HepG2 (cell line): Measurements from ENCODE around the gene DHH. TPM values are rescaled to one million over a fixed set of nuclear protein-coding genes. Genes with fewer than 3 reads are reported as not detected.
A peak's percentile ranks its signal among the peaks of the same experiment; 100 is the strongest.

Experiments
- ETS1 ChIP-seq: sonication (generic); formaldehyde crosslinking; IDR thresholded peaks from 2 replicates; pipeline ENCODE4 v1.4.0; 2020; ENCODE audit warnings: missing genetic modification reagents
- HOMEZ ChIP-seq: IDR thresholded peaks from 2 replicates; pipeline ENCODE4 v1.6.1; 2016; ENCODE audit warnings: low read depth
- KDM5A ChIP-seq: fragments of 200-600 bp; sonication (generic); IDR thresholded peaks from 2 replicates; pipeline ENCODE4 v1.7.0; 2018; ENCODE audit warnings: antibody characterized with exemption, mild to moderate bottlenecking, low read length, borderline replicate concordance
- MTF1 ChIP-seq: sonication (generic); formaldehyde crosslinking; IDR thresholded peaks from 2 replicates; pipeline ENCODE4 v1.5.0; 2020; ENCODE audit warnings: missing genetic modification reagents
- MYPOP ChIP-seq: sonication (generic); formaldehyde crosslinking; IDR thresholded peaks from 2 replicates; pipeline ENCODE4 v1.8.1; 2023; ENCODE audit warnings: mild to moderate bottlenecking, moderate library complexity, missing genetic modification reagents
- NFIB ChIP-seq: sonication (generic); formaldehyde crosslinking; IDR thresholded peaks from 2 replicates; pipeline ENCODE4 v1.9.0; 2021; ENCODE audit warnings: missing genetic modification reagents, mild to moderate bottlenecking, borderline replicate concordance
- PRDM10 ChIP-seq: sonication (generic); formaldehyde crosslinking; IDR thresholded peaks from 2 replicates; pipeline ENCODE4 v1.4.0; 2020; ENCODE audit warnings: low read depth, missing genetic modification reagents
- TAF1 ChIP-seq: sonication (generic); formaldehyde crosslinking; IDR thresholded peaks from 2 replicates; pipeline ENCODE4 v1.4.0; 2020; ENCODE audit warnings: missing genetic modification reagents
- TRAFD1 ChIP-seq: sonication (generic); formaldehyde crosslinking; IDR thresholded peaks from 2 replicates; pipeline ENCODE4 v1.5.1; 2020; ENCODE audit warnings: missing genetic modification reagents, mild to moderate bottlenecking, borderline replicate concordance
- ZBTB2 ChIP-seq: sonication (generic); formaldehyde crosslinking; IDR thresholded peaks from 2 replicates; pipeline ENCODE4 v1.8.0; 2022; ENCODE audit warnings: low read depth, missing genetic modification reagents
- ZNF281 ChIP-seq: sonication (generic); formaldehyde crosslinking; IDR thresholded peaks from 2 replicates; pipeline ENCODE4 v1.4.0; 2020; ENCODE audit warnings: missing genetic modification reagents, borderline replicate concordance
- ZNF550 ChIP-seq: sonication (generic); formaldehyde crosslinking; IDR thresholded peaks from 2 replicates; pipeline ENCODE4 v1.4.0; 2020; ENCODE audit warnings: mild to moderate bottlenecking, missing genetic modification reagents, borderline replicate concordance
- polyA plus RNA-seq, 8 experiments: library from polyadenylated mRNA; depleted of rRNA in 3 of 8; stranded (reverse) in 7 of 8; unstranded in 1 of 8; fragments of >200 nt; fragmentation: Illumina TruSeq in 4 of 8; extraction: Trizol in 4 of 8; gene quantifications; 2 replicates each; pipeline versions ENCODE4 v1.2.1 to v1.2.3, GENCODE V29; 2011 to 2016; ENCODE audit warnings: low read depth in 4 of 8, missing spikeins in 1 of 8, mixed read lengths in 1 of 8; ENCODE audit not compliant: insufficient read depth in 1 of 8
- total RNA-seq, 5 experiments: library from RNA; depleted of rRNA; stranded (reverse); fragments of >200 nt; fragmentation: Illumina TruSeq; extraction: Trizol; gene quantifications; 2 replicates each; pipeline ENCODE4 v1.2.3, GENCODE V29; 2016; ENCODE audit warnings: low read depth in 1 of 5

DHH gene
- total and polyA plus RNA-seq, 2 of the 13 experiments (the other 11 are each of a cell fraction or from before 2014, with no cell fraction given) = not detected

GRCh38 chr12:49110464-49111155 is 16.0 kb upstream of the DHH start, which contains the start of gene LMBR1L (continued):
- TF ChIP-seq PRDM10 (CRISPR knock-in tag) = no peak
- TF ChIP-seq MTF1 (CRISPR knock-in tag) = no peak
- TF ChIP-seq KDM5A = no peak; the same call in 1 of the 2 replicates
- no peak for TF ChIP-seq TRAFD1 (CRISPR knock-in tag)
- peak; percentile 46 for TF ChIP-seq HOMEZ
- no peak for TF ChIP-seq NFIB (CRISPR knock-in tag)
- no peak; the same call in 1 of the 2 replicates for TF ChIP-seq MYPOP
- peak; percentile 74; the same call in 1 of the 2 replicates for TF ChIP-seq TAF1 (CRISPR knock-in tag)
- no peak for TF ChIP-seq ZNF281 (CRISPR knock-in tag)
- no peak for TF ChIP-seq ZNF550
- 0 out of 2 replicates have a peak, but pooled peaks have one; percentile 73 for TF ChIP-seq ETS1 (CRISPR knock-in tag)
- TF ChIP-seq ZBTB2 = no peak
